GM18861 (cell line): ENCODE data around the gene SLC27A1.
"Not testable (repeated sequence)": the region's sequence is repeated elsewhere in the genome, so short reads cannot be mapped to it uniquely, and the experiment has no call there.

Experiments
- ATAC-seq: cut with Tn5 transposase; IDR thresholded peaks from one replicate; pipeline ENCODE4 v1.9.1; 2021; ENCODE audit not compliant: unreplicated experiment

The SLC27A1 gene

DNA sequence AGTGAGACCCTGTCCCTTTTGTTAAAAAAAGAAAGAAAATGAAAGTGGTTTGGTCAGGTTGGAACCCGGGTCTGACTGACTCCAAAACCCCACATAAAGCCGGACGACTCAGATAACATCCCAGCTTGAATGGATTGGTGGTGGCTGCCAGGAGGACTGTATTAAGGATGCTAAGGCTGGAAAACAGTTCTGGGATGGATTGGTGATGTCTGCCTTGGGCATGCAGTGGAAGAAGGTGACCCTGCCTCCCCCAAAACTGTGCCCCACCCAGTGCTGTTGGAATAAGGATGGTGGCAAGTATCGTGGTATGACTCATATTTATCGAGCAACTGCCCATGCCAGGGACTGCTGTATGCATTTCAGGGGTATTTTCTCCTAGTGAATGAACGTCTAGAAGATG lies 66.6 kb downstream of the SLC27A1 start:
- ATAC-seq, result no peak

DNA sequence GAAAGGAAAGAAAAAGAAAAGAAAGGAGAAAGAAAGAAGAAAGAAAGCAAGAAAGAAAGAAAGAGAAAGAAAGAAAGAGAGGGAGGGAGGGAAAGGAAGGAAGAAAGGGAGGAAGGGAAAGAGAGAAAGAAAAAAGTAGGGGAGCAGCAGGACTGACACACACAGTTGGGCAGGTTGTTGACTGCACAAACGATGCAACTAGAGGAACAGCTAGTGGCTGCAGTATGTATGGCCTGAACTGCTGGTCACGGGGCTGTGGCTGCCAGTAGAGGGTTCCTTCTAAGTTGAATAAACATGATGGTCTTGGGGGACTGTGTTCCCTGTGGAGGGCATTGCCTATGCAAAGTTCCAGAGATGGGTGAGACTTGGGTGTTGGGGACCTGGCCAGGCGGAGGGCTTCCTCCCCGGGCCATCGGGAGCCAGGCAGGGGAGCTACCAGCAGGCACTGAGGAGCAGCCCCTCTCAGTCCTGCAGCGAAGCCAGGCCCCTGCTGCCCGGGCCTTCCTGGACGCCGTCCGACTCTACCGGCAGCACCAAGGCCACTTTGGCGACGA lies 68.4 kb downstream of the SLC27A1 start:
- no peak for ATAC-seq

DNA sequence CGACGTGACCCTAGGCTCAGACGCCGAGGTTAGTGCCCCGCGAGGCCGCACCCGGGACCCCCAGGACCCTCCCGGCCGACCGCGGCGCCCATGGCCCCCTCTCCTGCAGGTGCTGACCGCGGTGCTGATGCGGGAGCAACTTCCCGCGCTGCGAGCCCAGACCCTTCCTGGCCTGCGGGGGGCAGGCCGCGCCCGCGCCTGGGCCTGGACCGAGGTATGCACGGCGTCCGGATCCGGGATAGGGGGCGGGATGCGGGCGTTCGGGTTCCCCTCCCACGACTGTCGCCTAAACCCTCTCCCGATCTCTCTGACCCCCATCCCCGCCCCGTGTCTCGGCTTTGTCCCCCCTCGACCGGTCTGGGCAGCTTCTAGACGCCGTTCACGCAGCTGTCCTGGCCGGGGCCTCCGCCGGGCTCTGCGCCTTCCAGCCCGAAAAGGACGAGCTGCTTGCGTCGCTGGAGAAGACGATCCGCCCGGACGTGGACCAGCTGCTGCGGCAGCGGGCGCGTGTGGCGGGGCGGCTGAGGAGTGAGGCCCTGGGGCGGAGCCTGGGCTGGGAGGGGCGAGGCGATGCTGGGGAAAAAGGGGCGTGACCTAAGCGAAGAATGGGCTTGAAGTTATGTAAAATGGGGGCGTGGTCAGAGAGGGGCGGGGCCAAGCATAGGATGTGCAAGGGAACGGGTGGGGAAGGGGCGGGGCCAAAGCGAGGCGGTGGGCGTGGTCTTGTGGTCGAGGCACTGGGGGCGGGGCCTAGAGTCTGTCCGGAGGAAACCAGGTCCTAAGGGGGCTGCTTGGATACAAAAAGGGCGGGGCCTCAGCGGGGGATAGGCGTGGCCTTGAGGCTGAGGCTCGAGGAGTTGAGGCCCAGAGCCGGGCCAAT lies 69.2 kb downstream of the SLC27A1 start:
- peak; percentile 52 for ATAC-seq

DNA sequence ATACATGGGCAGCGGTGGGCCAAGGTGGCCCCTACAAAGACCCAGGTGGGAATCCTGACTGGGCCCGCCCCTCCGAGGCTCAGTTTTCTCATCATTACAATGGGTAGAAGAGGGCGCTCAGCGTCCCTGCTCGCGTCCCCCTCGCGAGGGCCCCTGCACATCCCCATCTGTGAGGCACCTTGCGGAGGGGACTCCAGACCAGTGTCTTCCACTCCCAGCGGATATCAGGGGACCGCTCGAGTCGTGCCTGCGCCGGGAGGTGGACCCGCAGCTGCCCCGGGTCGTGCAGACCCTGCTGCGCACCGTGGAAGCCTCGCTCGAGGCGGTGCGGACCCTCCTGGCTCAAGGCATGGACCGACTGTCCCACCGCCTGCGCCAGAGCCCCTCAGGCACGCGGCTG lies 69.8 kb downstream of the SLC27A1 start:
- ATAC-seq, result no peak

DNA sequence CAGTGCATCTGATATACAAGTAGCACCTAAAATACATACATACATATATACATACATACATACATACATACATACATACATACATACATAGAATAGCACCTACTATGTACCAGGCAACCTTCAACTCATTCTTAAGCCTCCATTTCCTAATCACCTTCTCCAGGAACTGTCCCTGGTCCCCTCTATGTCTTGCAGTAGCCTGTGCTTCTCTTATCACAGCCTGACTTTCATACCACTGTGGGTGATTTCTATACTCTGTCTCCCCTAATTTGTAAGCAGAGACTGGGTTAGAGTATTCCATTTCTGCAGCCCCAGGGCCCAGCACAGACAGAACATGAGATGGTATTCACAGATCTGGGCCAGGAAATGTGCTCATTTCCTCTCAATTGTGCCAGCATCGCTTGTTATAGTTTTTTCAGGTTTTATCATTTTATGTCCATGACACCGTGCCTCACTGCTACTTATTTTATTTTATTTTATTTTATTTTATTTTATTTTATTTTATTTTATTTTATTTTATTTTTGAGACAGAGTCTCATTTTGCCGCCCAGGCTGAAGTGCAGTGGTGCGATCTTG lies 70.9 kb downstream of the SLC27A1 start:
- no peak for ATAC-seq

DNA sequence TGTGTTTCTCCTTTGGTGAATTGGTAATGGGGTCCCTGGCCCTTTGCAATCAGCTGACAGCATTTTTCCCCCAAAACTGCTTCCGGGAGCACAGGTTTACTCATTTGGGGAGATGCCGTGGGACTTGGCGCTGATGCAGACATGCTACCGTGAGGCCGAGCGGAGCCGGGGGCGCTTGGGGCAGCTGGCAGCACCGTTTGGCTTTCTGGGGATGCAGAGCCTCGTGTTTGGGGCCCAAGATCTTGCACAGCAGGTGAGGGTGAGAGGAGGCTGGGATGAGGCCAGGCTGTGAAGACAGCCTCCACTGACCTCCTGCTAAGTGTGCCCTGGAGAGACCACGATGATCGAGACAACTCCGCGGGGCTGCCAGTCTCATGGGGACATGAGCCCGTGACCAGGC lies 71.7 kb downstream of the SLC27A1 start:
- ATAC-seq, result no peak

DNA sequence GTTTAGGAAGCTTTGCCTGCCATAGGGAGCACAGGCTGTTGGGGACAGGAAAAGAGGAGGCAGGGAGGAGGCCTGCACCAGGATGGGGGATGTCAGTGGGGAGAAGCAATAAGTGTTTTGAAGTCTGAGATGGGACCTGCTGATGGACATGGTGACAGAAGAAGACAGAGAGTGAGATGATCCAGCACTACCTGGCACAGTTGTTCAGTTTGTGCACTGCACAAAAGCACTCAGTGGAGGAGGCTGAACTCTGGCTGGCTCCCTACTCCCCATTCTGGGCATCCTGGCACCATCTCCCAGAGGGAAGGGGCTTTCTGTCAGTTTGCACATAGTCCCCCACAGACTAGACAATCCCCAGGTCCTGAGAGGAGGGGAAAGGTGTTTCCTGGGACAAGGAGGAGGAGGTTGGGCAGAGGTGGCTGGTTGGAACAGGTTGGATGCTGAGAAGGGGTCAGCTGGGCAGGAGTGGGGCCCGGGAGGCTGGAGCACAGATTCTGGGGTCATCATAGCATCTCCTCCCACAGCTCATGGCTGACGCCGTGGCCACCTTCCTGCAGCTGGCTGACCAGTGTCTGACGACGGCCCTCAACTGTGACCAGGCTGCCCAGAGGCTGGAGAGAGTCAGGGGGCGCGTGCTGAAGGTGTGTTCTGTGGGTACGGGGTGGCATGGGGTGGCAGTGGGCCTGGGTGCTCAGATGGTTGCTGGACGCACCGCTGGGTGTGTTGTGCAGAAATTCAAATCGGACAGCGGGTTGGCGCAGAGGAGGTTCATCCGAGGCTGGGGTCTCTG lies 72.7 kb downstream of the SLC27A1 start:
- ATAC-seq, result no peak

DNA sequence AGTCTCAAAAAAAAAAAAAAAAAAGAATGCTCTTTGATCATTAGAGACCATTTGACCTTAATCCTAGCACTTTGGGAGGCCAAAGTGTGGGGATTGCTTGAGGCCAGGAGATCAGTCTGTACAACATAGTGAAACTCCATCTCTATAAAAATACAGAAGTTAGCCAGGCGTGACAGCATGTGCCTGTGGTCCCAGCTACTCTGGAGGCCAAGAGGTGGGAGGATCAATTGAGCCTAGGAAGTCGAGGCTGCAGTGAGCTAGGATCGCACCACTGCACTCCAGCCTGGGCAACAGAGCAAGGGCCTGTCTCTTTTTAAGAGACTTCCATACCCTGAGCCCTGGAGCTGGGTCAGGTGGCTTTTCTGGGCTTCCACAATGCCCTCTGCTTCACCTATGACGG lies 73.7 kb downstream of the SLC27A1 start:
- no peak for ATAC-seq

DNA sequence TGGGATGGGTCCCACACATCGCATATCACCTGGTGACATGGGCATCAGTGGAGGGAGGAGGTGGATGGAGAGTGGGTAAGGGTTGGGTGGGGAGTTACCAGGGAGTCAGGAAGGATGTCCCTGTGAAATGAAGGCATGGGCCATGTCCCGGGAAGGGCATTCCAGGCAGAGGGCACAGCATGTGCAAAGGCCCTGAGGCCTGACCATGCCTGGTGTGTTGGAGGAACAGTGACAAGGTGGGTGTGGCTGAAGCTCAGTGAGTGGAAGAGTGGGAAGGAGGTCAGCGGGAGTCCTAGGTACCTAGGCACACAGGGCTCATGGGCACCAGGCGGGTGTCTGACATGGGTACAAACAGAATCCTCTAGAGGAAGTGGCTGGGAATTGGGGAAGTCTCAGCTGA lies 74.1 kb downstream of the SLC27A1 start:
- ATAC-seq, result no peak

DNA sequence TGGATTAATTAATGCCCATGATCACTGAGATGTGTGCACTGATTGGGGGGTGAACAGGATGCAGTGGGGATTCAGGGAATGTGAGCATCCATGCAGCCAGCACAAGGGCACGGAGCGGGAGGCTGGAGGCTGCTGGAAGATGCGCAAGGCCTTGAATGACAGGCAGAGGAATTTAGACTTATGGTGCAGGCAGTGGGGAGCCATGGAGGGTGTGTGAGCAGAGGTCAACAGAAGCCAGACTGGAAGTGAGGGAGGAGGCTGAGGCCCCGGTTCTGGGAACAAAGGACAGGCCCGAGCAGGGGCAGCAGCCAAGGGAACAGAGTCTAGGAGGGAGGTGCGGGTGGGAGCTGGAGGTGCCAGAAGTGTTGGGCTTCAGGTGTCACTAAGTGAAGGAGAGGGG lies 77.8 kb downstream of the SLC27A1 start:
- no peak for ATAC-seq

DNA sequence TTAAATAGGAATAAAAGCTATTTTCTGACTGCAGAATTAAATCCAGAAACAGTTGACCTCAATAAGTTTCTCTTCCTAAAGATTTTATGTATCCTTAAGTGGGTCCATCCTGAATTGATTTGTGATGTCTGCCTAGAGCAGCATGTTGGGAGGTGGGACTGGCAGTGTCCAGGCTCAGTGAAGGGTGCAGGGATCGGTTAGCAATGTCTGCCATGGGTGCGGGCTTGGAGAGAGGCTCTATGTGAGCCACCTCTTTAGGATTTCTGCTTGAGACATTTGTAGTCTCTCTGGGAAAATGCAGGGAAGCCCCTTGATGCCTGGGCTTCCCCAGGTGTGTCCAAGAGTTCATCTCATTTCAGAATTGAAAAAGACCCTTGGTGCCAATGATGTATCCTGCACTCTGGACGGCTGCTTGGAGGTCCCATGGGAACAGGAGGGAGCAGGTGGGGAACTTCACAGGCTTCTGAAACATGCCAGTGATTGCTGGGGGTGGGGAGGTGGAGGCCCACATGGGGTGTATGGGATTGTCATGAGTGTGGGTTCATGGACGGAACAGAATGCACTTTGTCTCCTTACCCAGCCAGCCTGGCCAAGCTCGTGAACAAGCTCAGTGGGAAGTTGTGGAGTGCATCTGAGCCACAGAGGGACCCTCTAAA lies 78.9 kb downstream of the SLC27A1 start:
- ATAC-seq, result no peak

DNA sequence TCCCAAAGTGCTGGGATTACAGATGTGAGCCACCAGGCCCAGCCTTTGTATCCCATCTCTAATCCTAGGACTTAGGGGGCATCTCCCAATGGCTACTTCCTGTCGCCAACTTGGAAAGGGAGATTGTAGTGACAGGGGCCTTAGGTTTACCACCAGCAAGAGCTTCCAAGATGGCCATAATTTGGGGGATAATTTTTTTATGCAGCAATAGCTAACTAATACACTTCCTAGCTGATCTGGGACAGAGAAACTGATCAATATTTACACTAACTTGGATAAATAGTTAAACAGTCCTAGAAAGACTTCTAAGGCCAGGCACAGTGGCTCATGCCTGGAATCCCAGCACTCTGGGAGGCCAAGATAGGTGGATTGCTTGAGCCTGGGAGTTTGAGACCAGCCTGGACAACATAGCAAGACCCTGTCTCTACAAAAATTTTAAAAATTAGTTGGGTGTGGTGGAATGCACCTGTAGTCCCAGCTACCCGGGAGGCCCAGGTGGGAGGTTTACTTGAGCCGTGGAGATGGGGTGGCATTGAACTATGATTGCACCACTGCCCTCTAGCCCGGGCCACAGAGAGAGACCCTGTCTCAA lies 79.8 kb downstream of the SLC27A1 start:
- no peak for ATAC-seq

DNA sequence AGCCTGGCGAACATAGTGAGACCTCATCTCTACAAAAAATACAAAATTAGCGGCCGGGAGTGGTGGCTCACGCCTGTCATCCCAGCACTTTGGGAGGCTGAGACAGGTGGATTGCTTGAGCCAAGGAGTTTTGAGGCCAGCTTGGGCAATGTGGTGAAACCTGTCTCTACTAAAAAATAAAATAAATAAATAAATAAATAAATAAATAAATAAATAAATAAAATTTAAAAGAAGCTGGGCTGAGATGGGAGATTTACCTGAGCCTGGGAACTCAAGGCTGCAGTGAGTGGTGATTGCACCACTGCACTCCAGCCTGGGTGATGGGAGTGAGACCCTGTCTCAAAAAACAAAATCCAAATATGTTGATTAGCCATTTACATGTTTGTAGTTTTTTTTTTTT lies 82.4 kb downstream of the SLC27A1 start:
- not testable (repeated sequence) for ATAC-seq

DNA sequence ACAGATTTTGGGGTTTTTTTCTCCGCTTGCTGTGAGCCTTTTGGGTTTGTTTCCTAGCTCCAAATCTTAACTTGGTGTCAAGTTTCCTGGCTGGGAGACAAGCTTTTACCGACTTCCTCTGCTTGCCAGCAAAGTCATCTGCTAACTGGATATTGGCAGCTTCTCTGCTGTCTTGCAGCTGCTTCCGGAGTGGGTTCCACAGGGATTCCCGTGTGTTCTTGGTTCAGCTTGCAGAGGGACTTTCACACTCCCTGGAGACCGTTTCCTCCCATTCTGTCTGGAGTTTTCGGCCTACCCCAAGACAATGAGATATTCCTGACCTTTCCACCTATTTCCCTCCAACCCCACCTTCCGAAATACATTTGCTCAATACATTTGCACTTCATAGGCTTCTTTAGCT lies 82.9 kb downstream of the SLC27A1 start:
- no peak for ATAC-seq

DNA sequence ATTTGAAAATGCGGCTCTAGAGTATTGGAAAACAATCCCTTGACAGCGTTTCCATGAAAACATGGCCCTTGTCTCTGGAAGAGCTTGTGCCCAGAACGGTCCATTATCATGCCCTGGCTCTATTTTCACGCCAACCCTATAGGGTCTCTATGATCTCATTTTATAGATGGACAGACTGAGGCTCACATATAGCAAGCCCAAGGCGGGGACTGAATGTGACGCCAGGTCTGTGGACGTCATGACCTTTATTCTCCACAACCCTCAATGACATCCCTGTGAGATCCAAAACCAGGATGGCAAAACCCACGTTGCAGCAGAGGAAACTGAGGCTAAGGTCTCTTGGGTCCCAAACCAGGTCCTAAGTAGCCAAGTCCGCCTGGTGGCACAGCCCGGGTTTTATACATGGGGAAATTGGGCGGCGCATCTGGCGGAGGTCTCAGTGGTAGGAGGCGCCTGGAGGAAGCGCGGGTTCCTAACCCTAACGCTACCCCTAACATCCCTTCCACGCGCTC lies 84.7 kb downstream of the SLC27A1 start:
- peak; percentile 11 for ATAC-seq

DNA sequence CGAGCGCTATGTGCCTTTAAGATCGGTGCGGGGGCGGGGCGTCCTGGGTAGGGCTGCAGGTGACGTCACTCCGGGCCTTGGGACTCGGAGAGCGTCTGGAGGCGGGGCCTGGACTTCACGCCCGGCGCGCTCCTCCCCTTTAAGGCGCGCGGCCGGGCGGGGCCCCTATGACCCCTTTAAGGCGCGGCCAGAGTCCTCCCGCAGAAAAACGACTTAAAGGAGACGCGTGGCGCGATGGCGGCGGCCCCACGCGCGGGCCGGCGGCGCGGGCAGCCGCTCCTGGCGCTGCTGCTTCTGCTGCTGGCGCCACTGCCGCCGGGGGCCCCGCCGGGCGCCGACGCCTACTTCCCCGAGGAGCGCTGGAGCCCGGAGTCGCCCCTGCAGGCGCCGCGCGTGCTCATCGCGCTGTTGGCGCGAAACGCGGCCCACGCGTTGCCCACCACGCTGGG lies 85.2 kb downstream of the SLC27A1 start, which contains the start of gene COLGALT1:
Gene COLGALT1 (plus strand): TSS at position 170 of the 449 bp plus-strand sequence. CDS start 65 bp downstream, at position 235.
- ATAC-seq, result peak; percentile 80
